Measurements from ENCODE around the gene IFT25. TPM values are rescaled to one million over a fixed set of nuclear protein-coding genes. Genes with fewer than 3 reads are reported as not detected.

The IFT25 gene
- total and polyA plus RNA-seq, 8 donors, result 5.9 to 21.5 (median 9.2) TPM

DNA sequence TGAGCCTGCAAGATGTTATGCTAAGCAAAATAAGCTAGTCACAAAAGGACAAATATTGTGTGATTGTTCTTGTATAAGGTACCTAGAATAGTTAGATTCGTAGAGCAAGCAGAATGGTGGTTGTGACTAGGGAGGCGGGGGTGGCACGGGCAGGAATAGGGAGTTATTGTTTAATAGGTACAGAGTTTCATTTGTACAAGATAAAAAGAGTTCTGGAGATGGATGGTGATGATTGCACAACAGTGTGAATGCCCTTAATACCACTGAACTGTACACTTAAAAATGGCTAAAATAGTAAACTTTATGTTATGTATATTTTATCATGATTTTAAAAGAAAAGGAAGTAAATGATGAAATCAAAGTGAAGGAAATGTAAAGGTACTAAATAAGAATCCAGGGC is 21.3 kb upstream of the IFT25 start:
- TF ChIP-seq, protein P1, sequence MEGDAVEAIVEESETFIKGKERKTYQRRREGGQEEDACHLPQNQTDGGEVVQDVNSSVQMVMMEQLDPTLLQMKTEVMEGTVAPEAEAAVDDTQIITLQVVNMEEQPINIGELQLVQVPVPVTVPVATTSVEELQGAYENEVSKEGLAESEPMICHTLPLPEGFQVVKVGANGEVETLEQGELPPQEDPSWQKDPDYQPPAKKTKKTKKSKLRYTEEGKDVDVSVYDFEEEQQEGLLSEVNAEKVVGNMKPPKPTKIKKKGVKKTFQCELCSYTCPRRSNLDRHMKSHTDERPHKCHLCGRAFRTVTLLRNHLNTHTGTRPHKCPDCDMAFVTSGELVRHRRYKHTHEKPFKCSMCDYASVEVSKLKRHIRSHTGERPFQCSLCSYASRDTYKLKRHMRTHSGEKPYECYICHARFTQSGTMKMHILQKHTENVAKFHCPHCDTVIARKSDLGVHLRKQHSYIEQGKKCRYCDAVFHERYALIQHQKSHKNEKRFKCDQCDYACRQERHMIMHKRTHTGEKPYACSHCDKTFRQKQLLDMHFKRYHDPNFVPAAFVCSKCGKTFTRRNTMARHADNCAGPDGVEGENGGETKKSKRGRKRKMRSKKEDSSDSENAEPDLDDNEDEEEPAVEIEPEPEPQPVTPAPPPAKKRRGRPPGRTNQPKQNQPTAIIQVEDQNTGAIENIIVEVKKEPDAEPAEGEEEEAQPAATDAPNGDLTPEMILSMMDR (IDR thresholded peaks at IDR 0.05), result no peak
- DNase-seq, result no peak
- no peak for FAIRE-seq
- H3K27me3 ChIP-seq, result no peaks in the 10 kb centered on the region
- no peaks in the 10 kb centered on the region for H3K9me3 ChIP-seq
- H3K27ac ChIP-seq, result no peak overlapping the region
- intact Hi-C loops (cut with DNase I), result no loop called here
- no peaks in the 10 kb centered on the region for H3K4me1 ChIP-seq
- H3K36me3 ChIP-seq, result peaks cover 0 to 37% (median 11%) of the 10 kb centered on the region in 3 donors
- ATAC-seq, result no peak
- H3K4me3 ChIP-seq, result no peak overlapping the region
- 65 to 67% methylated on average over 3 of the region's 3 CpGs for WGBS, 2 donors

DNA sequence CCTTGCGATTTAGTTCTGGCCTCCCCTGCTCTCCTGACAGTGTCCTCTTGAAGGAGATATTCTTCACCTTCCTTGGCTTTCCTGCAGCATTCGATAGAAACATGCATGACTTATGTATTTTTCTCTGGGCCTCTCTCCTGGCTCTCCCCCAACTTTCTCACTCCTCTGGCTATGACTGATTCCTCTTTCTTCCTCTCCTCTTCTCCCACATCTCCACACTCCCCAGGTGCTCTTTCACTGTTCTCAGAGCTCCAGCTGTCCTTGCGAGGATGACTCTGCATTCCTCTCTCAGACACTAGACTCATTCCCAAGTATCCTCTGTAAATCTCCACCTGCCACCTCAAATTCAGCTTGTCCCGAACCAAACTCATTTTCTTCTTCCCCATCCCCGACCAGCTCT is 18.6 kb upstream of the IFT25 start:
- H3K9me3 ChIP-seq, result no peaks in the 10 kb centered on the region
- no peaks in the 10 kb centered on the region for H3K4me1 ChIP-seq
- intact Hi-C loops (cut with DNase I), result loop anchor here in 1 of 3 donors (5.0 kb wide), 1 partner anchor 82 kb away; no protein-coding TSS in a partner anchor
- FAIRE-seq (no peak), ATAC-seq (no peak), DNase-seq (no peak)
- no peak overlapping the region for H3K27ac ChIP-seq
- H3K27me3 ChIP-seq, result no peaks in the 10 kb centered on the region
- H3K4me3 ChIP-seq, result no peak overlapping the region
- peaks cover 0 to 47% (median 11%) of the 10 kb centered on the region in 3 donors for H3K36me3 ChIP-seq
- 79 to 86% methylated on average over 5 of the region's 5 CpGs for WGBS, 2 donors
- TF ChIP-seq, protein P1 (IDR thresholded peaks at IDR 0.05), result no peak

DNA sequence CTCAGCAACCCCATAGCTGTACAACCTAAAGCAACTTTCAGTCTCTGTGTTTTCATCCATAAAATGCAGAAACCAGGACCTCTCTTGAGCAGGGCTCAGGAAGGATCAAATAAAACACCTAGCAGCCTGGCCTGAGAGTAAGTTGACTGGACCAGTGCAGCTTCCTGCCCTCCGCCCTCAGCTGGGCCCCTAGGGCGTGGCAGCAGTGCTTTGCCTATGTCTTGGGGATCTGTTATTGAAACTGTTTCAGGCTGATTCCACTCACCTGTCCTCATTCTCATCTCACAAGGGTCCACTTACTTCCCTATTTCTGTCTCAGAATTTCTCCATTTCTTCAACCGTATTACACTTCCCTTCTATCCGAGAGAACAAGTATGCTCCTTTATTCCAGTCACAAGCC is 18.0 kb upstream of the IFT25 start:
- H3K4me3 ChIP-seq, result no peak overlapping the region
- H3K4me1 ChIP-seq, result no peaks in the 10 kb centered on the region
- no peaks in the 10 kb centered on the region for H3K9me3 ChIP-seq
- peaks cover 0 to 45% (median 11%) of the 10 kb centered on the region in 3 donors for H3K36me3 ChIP-seq
- intact Hi-C loops (cut with DNase I), result loop anchor here in 1 of 3 donors (5.0 kb wide), 1 partner anchor 81 kb away; no protein-coding TSS in a partner anchor
- no peak for FAIRE-seq
- TF ChIP-seq, protein P1 (IDR thresholded peaks at IDR 0.05), result no peak
- WGBS, 2 donors, result 90 to 91% methylated on average over 4 of the region's 4 CpGs
- no peak overlapping the region for H3K27ac ChIP-seq
- H3K27me3 ChIP-seq, result no peaks in the 10 kb centered on the region
- no peak for ATAC-seq
- DNase-seq, result no peak

DNA sequence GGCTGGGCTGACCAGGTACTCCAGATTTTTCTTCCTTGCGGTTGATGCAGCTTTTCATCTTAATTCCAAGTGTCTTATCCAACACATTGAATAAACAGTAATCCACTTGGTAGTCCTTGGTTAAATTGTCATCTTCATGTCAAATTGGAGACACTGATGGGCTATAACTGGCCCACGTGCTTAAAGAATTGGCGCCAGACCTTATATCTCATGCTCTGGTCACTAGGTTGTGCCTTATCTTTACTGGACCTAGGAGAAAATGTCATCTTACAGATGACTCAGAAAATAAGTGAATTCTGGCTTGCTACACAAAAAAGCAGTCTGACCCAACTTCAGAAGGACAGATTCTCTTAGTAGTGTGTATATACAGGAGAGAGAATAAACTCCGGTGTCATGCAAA is 16.9 kb upstream of the IFT25 start:
- TF ChIP-seq, protein P1 (IDR thresholded peaks at IDR 0.05), result no peak
- no peaks in the 10 kb centered on the region for H3K4me1 ChIP-seq
- DNase-seq (no peak), FAIRE-seq (no peak), ATAC-seq (no peak)
- H3K27ac ChIP-seq, result no peak overlapping the region
- H3K4me3 ChIP-seq, result no peak overlapping the region
- no peaks in the 10 kb centered on the region for H3K9me3 ChIP-seq
- WGBS, 2 donors, result 92 to 95% methylated on average over 4 of the region's 4 CpGs
- H3K36me3 ChIP-seq, result peaks cover 0 to 35% (median 11%) of the 10 kb centered on the region in 3 donors
- intact Hi-C loops (cut with DNase I), result loop anchor here in 1 of 3 donors (5.0 kb wide), 1 partner anchor 80 kb away; no protein-coding TSS in a partner anchor
- H3K27me3 ChIP-seq, result no peaks in the 10 kb centered on the region

DNA sequence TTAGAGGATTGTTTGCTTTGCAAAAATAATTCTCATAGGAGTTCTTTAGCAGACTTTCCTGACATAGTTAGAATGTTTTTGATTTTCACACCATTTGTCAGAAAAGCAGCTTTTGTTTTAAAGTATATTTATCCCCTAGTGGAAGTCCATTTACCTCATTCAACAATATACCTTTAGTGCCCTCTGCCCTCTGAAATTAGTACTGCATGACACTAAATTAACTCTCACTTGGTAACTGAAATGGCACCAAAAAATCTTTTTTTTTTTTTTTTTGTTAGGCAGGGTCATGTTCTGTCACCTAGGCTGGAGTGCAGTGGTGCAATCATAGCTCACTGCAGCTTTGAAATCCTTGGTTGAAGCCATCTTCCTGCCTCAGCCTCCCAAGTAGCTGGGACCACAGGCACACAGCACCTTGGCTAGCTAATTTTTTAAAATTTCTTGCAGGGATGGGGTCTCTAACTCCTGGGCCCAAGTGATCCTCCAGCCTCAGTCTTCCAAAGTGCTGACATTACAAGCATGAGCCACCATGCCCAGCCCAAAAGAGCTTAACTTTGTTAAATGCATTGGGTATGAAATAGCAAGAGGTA is 14.3 kb upstream of the IFT25 start:
- peaks cover 0 to 6% (median 4%) of the 10 kb centered on the region in 3 donors for H3K4me1 ChIP-seq
- intact Hi-C loops (cut with DNase I), result loop anchor here in 1 of 3 donors (5.0 kb wide), 1 partner anchor 77 kb away; no protein-coding TSS in a partner anchor
- H3K36me3 ChIP-seq, result peaks cover 0 to 26% (median 11%) of the 10 kb centered on the region in 3 donors
- no peaks in the 10 kb centered on the region for H3K9me3 ChIP-seq
- FAIRE-seq (peak; percentile 37), DNase-seq (no peak), ATAC-seq (peak in 3 of 4 donors; percentile 59 to 78 (median 72))
- TF ChIP-seq, protein P1 (IDR thresholded peaks at IDR 0.05), result peak in 3 of 4 donors; percentile 33 to 49 (median 44)
- no peak overlapping the region for H3K27ac ChIP-seq
- H3K4me3 ChIP-seq, result no peak overlapping the region
- no peaks in the 10 kb centered on the region for H3K27me3 ChIP-seq

Measured in pancreas (tissue), 10 donors.